ENCODE data around the gene MIA. TPM values are rescaled to one million over a fixed set of nuclear protein-coding genes. Genes with fewer than 3 reads are reported as not detected.

Gene MIA
- total RNA-seq, 1 experiment from 2014 or later: not detected

GRCh38 chr19:40778706-40779284 lies 3.5 kb downstream of the MIA start:
- H2BK15ac ChIP-seq (ENCODE audit: low read depth, low read length): no peak overlapping the region
- H3K27ac Mint-ChIP-seq: peak overlapping the region; percentile 98 to 100 (median 98)
- no peak overlapping the region for H3K23ac ChIP-seq (ENCODE audit: insufficient read length, low read depth, low read length)
- H3K4me1 ChIP-seq (ENCODE audit: insufficient read depth, low read length): 0 out of 2 replicates have a peak, but pooled peaks cover 2% of the 10 kb centered on the region
- WGBS (ENCODE audit: extremely low coverage, insufficient read length, low lambda C conversion rate): no CpG with 5 or more reads among the region's 7 CpGs
- no peaks in the 10 kb centered on the region for H3K27me3 ChIP-seq (ENCODE audit: insufficient read depth, low read length)
- H3K18ac ChIP-seq (ENCODE audit: insufficient read length, low read depth, low read length): no peak overlapping the region
- H2BK5ac ChIP-seq (ENCODE audit: insufficient read length, low read length): no peak overlapping the region
- peaks cover 26 to 33% of the 10 kb centered on the region in 2 experiments for H3K4me1 Mint-ChIP-seq
- no peaks in the 10 kb centered on the region for H4K20me1 ChIP-seq (ENCODE audit: control insufficient read depth, insufficient read depth, insufficient read length)
- H2AK5ac ChIP-seq (ENCODE audit: insufficient read length, low read length): no peak overlapping the region
- no peak overlapping the region for H3K56ac ChIP-seq (ENCODE audit: insufficient read length, low read depth, low read length)
- H3K14ac ChIP-seq (ENCODE audit: insufficient read depth, low read length): no peak overlapping the region
- peaks cover 4% of the 10 kb centered on the region for H3K23me2 ChIP-seq (ENCODE audit: insufficient read length, low read depth, low read length, poor library complexity, severe bottlenecking)
- no peak overlapping the region for H2BK12ac ChIP-seq (ENCODE audit: insufficient read length, low read depth, low read length)
- no peak overlapping the region for H4K91ac ChIP-seq (ENCODE audit: insufficient read length, low read depth, low read length)
- no peaks in the 10 kb centered on the region for H3K9me3 ChIP-seq (ENCODE audit: control insufficient read depth, low read depth, low read length)
- H3K79me1 ChIP-seq (ENCODE audit: insufficient read depth, low read depth, low read length, poor library complexity, severe bottlenecking): no peaks in the 10 kb centered on the region
- no peak overlapping the region for H3K4ac ChIP-seq (ENCODE audit: low read depth, low read length)
- H3K4me2 ChIP-seq (ENCODE audit: insufficient read depth, insufficient read length, low read length): peak overlapping the region; percentile 69
- H3K27ac ChIP-seq (ENCODE audit: insufficient read length, low read depth, low read length): no peak overlapping the region
- H4K8ac ChIP-seq (replicated peaks; ENCODE audit: insufficient read length, low read depth, low read length): no peak overlapping the region
- no peak overlapping the region for H3T11ph ChIP-seq (ENCODE audit: low read length)
- H3K79me2 ChIP-seq (ENCODE audit: insufficient read depth, low read length): no peaks in the 10 kb centered on the region
- DNase-seq: peak; percentile 98
- H3K4me3 Mint-ChIP-seq: peak overlapping the region; percentile 85 to 86
- H3K36me3 Mint-ChIP-seq (ENCODE audit: insufficient read depth in 1 of 3, low read depth in 3 of 3): peaks cover 2 to 9% (median 6%) of the 10 kb centered on the region in 3 experiments; a peak in 5 of 7 replicates
- no peak overlapping the region for H2AFZ ChIP-seq (ENCODE audit: low read length)
- no peak overlapping the region for H2BK20ac ChIP-seq (ENCODE audit: low read depth, low read length, poor library complexity, severe bottlenecking)
- H2BK120ac ChIP-seq (ENCODE audit: low read depth, low read length, poor library complexity, severe bottlenecking): no peak overlapping the region
- no peak for TF ChIP-seq CTCF (conservative IDR thresholded peaks at IDR 0.05)
- no peaks in the 10 kb centered on the region; a peak in 1 of 5 replicates for H3K9me3 Mint-ChIP-seq
- H3K27me3 Mint-ChIP-seq (ENCODE audit: low read depth): no peaks in the 10 kb centered on the region
- peak overlapping the region; percentile 17 for H3K9ac ChIP-seq (ENCODE audit: extremely low read depth, insufficient read length, low read length)
- H4K5ac ChIP-seq (ENCODE audit: insufficient read length, low read depth, low read length): no peak overlapping the region
